ENCODE measurements around the gene HLA-DPB1.

The HLA-DPB1 gene

GRCh38 chr6:33123181-33123580 is 47.4 kb downstream of the HLA-DPB1 start:
- no peak overlapping the region for H3K4me3 ChIP-seq (ENCODE audit: low read length)
- no peak for TF ChIP-seq ZNF274 (IDR thresholded peaks at IDR 0.05; ENCODE audit: low read depth, low read length)

- H3K4me3 ChIP-seq (ENCODE audit: low read length): no peak overlapping the region
- no peak for TF ChIP-seq ZNF274 (IDR thresholded peaks at IDR 0.05; ENCODE audit: low read depth, low read length)
These were observed 48.1 kb downstream of the HLA-DPB1 start for GRCh38 chr6:33123732-33124524.

DNA sequence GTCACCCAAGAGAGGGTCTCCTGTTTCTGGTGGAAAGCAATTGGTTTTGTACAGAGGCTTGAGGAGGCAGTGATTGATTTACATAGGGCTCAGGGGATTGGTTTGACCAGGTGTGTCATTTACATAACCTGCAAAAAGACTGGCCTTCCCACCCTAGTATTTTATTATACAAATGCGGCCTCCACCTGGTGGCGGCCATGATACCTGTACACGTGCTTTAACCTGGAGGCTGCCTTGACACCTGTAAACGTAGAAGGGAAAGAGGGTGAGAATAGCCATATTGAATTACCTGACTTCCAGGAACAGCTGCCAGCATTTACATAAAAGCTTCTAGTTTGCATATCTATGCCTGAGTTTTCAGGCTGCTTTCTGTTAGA is 48.7 kb downstream of the HLA-DPB1 start:
- no peak for TF ChIP-seq ZNF274 (IDR thresholded peaks at IDR 0.05; ENCODE audit: low read depth, low read length)
- no peak overlapping the region for H3K4me3 ChIP-seq (ENCODE audit: low read length)

GRCh38 chr6:33124947-33125346 is 49.2 kb downstream of the HLA-DPB1 start:
- no peak for TF ChIP-seq ZNF274 (IDR thresholded peaks at IDR 0.05; ENCODE audit: low read depth, low read length)
- H3K4me3 ChIP-seq (ENCODE audit: low read length): no peak overlapping the region

GRCh38 chr6:33126101-33126714 is 50.4 kb downstream of the HLA-DPB1 start:
- TF ChIP-seq ZNF274 (IDR thresholded peaks at IDR 0.05; ENCODE audit: low read depth, low read length): no peak
- no peak overlapping the region for H3K4me3 ChIP-seq (ENCODE audit: low read length)

DNA sequence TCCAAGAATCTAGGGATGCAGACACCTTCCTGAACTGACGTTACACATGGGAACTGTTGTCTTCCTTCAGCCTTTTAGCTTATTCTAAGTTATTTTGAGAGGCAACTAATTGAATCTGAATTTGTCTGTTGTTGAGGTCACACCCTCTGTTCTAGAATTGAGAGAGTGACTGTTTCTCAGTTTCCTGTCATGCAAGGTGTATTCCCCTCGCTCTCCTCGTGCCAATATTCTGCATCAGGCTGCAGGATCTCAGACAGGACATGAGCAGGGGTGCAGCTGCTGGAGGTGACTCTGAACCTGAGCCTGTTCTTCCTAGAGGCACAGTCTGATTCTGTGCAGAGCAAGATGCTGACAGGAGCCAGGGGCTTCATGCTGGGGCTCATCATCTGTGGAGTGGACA is 52.5 kb downstream of the HLA-DPB1 start:
- TF ChIP-seq ZNF274 (IDR thresholded peaks at IDR 0.05; ENCODE audit: low read depth, low read length): no peak
- no peak overlapping the region for H3K4me3 ChIP-seq (ENCODE audit: low read length)

DNA sequence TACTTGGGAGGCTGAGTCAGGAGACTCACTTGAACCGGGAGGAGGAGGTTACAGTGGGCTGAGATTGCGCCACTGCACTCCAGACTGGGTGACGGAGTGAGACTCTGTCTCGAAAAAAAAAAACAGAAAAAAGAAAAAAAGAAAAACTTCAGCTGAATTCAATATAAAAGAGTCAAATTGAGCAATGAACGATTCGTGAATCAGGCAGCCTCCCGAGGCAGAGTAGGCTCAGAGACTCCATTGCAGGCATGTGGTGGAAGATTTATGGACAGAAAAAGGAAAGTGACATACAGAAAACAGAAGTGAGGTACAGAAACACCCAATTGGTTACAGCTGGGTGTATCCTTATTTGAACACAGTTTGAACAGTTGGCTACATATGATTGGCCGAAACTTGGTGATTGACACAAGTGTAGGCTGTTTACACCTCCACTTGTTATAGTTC is 56.3 kb downstream of the HLA-DPB1 start:
- TF ChIP-seq ZNF274 (IDR thresholded peaks at IDR 0.05; ENCODE audit: low read depth, low read length): no peak
- no peak overlapping the region for H3K4me3 ChIP-seq (ENCODE audit: low read length)

- no peak for TF ChIP-seq ZNF274 (IDR thresholded peaks at IDR 0.05; ENCODE audit: low read depth, low read length)
- H3K4me3 ChIP-seq (ENCODE audit: low read length): no peak overlapping the region
These were observed 60.6 kb downstream of the HLA-DPB1 start for GRCh38 chr6:33136310-33136900.

All from GM08714 (cell line).